Cardiac fibroblast (primary cell): ENCODE results near the gene KRT3.
"Not testable (repeated sequence)": the region's sequence is repeated elsewhere in the genome, so short reads cannot be mapped to it uniquely, and the experiment has no call there.

Source experiments
- DNase-seq, 2 donors: peaks; one replicate each; pipeline versions ENCODE4 v3.0.0 to v3.0.0-alpha.2; 2010; ENCODE audit warnings: low read depth in 2 of 2
- H3K4me3 ChIP-seq, 2 donors: replicated peaks in 1 of 2; 1 replicate in 1 of 2; 2 replicates in 1 of 2; pipeline ENCODE4 v1.5.1; 2011; ENCODE audit warnings: low read depth in 2 of 2, low read length in 2 of 2, mild to moderate bottlenecking in 2 of 2, moderate library complexity in 1 of 2
- TF ChIP-seq, protein P1 (sequence below): IDR thresholded peaks from one replicate; pipeline ENCODE4 v1.5.1; 2011; ENCODE audit warnings: low read depth, mild to moderate bottlenecking, low read length, inconsistent platforms

The KRT3 gene

GRCh38 chr12:52753283-52753682, 42.6 kb downstream of the KRT3 start:
- DNase-seq = no peak
- TF ChIP-seq, protein P1, sequence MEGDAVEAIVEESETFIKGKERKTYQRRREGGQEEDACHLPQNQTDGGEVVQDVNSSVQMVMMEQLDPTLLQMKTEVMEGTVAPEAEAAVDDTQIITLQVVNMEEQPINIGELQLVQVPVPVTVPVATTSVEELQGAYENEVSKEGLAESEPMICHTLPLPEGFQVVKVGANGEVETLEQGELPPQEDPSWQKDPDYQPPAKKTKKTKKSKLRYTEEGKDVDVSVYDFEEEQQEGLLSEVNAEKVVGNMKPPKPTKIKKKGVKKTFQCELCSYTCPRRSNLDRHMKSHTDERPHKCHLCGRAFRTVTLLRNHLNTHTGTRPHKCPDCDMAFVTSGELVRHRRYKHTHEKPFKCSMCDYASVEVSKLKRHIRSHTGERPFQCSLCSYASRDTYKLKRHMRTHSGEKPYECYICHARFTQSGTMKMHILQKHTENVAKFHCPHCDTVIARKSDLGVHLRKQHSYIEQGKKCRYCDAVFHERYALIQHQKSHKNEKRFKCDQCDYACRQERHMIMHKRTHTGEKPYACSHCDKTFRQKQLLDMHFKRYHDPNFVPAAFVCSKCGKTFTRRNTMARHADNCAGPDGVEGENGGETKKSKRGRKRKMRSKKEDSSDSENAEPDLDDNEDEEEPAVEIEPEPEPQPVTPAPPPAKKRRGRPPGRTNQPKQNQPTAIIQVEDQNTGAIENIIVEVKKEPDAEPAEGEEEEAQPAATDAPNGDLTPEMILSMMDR = no peak
- no peak overlapping the region for H3K4me3 ChIP-seq

DNA sequence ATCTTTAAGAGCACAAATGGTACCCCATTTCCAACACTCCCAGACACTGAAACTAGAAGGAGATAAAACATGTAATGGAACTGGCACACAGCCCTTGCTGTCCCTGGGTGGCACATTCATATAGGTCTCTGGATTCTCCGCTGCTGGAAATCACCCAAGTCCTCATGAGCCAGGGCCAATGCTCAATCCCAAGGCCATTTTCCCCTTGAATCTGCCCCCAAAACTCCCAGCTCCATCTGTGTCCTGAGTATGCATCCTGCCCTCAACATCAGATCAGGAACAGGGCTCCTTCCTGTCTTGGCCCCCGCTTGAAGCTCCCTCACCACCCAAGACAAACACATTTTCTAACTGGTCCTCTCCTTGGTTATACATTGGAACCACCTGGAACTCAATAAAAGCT, 43.4 kb downstream of the KRT3 start:
- TF ChIP-seq, protein P1 = no peak
- H3K4me3 ChIP-seq = no peak overlapping the region
- DNase-seq = no peak

- DNase-seq = no peak
- no peak overlapping the region for H3K4me3 ChIP-seq
- TF ChIP-seq, protein P1 = no peak
Measured at GRCh38 chr12:52751795-52752194, 44.1 kb downstream of the KRT3 start.

DNA sequence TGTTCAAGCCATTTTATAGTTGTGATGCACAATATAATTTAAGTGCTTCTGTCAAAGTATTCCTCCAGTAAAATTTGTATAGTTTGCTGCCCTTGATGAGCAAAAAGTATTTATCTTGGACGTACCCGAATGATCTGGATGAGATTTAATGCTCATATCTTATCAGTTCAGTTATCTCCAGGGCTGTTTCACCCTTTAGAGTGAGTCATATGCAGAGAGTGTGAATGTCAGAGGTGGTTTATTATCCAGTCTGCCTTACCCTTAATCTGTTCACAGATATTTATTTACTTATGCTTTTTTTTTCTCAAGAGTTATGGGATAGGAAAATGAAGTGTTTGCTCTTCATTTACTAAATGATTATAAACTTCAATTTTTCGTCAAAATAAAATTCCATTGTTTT, 45.4 kb downstream of the KRT3 start:
- DNase-seq, H3K4me3 ChIP-seq: not testable (repeated sequence)

GRCh38 chr12:52749827-52750226, 46.1 kb downstream of the KRT3 start:
- H3K4me3 ChIP-seq = no peak overlapping the region
- TF ChIP-seq, protein P1 = no peak

GRCh38 chr12:52748578-52748977, 47.3 kb downstream of the KRT3 start:
- DNase-seq = no peak
- TF ChIP-seq, protein P1 = no peak
- H3K4me3 ChIP-seq = no peak overlapping the region

More at GRCh38 chr12:52749827-52750226, 46.1 kb downstream of the KRT3 start:
- no peak for DNase-seq

DNA sequence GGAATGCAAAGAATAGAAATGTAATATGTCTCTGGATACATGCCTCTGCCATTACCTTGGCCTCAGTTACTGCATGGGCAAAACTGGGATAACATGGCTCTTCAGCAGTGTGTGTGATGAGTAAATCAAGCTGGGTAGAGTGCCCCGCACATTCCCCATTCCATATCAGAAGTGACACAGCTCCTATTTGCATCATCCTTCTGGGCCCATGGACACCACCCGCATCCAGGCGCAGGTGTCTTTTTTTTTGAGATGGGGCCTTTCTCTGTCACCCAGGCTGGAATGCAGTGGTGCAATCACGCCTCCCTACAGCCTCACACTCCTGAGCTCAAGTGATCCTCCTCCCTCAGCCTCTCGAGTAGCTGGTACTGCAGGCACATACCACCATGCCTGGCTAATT, 50.4 kb downstream of the KRT3 start:
- no peak for DNase-seq
- TF ChIP-seq, protein P1 = no peak
- H3K4me3 ChIP-seq = no peak overlapping the region
